ENCODE results near the gene ITGAD.

Gene ITGAD

DNA sequence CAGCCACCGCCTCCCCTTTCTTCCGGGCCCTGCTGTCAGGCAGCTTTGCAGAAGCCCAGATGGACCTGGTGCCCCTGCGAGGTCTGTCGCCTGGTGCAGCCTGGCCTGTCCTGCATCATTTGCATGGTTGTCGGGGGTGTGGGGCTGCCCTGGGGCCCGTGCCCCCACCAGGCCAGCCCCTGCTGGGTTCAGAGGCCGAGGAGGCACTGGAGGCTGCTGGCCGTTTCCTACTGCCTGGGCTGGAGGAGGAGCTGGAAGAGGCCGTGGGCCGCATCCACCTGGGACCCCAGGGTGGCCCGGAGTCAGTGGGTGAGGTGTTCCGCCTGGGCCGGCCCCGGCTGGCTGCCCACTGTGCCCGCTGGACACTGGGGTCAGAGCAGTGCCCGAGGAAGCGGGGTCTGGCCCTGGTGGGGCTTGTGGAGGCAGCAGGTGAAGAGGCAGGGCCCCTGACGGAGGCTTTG is 73.3 kb downstream of the ITGAD start:
- TF ChIP-seq, protein P1, sequence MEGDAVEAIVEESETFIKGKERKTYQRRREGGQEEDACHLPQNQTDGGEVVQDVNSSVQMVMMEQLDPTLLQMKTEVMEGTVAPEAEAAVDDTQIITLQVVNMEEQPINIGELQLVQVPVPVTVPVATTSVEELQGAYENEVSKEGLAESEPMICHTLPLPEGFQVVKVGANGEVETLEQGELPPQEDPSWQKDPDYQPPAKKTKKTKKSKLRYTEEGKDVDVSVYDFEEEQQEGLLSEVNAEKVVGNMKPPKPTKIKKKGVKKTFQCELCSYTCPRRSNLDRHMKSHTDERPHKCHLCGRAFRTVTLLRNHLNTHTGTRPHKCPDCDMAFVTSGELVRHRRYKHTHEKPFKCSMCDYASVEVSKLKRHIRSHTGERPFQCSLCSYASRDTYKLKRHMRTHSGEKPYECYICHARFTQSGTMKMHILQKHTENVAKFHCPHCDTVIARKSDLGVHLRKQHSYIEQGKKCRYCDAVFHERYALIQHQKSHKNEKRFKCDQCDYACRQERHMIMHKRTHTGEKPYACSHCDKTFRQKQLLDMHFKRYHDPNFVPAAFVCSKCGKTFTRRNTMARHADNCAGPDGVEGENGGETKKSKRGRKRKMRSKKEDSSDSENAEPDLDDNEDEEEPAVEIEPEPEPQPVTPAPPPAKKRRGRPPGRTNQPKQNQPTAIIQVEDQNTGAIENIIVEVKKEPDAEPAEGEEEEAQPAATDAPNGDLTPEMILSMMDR (IDR thresholded peaks at IDR 0.05; ENCODE audit: insufficient read depth, low read length, poor library complexity, severe bottlenecking), result no peak
- Histone ChIP-seq H3K27me3 (replicated peaks; ENCODE audit: control insufficient read depth, insufficient read depth, low read length) (no peaks in the 10 kb centered on the region), H3K36me3 (ENCODE audit: control insufficient read depth, insufficient read depth, low read length) (peaks cover 27% of the 10 kb centered on the region), H3K4me3 (replicated peaks; ENCODE audit: low read depth, low read length) (no peak overlapping the region)
- DNase-seq (ENCODE audit: extremely low read depth, insufficient read length), result no peak

GRCh38 chr16:31467151-31467773 is 74.1 kb downstream of the ITGAD start:
- TF ChIP-seq, protein P1 (IDR thresholded peaks at IDR 0.05; ENCODE audit: insufficient read depth, low read length, poor library complexity, severe bottlenecking), result no peak

GRCh38 chr16:31467858-31468257 is 74.7 kb downstream of the ITGAD start:
- Histone ChIP-seq H3K36me3 (ENCODE audit: control insufficient read depth, insufficient read depth, low read length) (peaks cover 25% of the 10 kb centered on the region), H3K4me3 (replicated peaks; ENCODE audit: low read depth, low read length) (no peak overlapping the region), H3K27me3 (replicated peaks; ENCODE audit: control insufficient read depth, insufficient read depth, low read length) (no peaks in the 10 kb centered on the region; the same call in 1 of the 2 replicates)
- DNase-seq (ENCODE audit: extremely low read depth, insufficient read length), result no peak
- TF ChIP-seq, protein P1 (IDR thresholded peaks at IDR 0.05; ENCODE audit: insufficient read depth, low read length, poor library complexity, severe bottlenecking), result no peak

More at GRCh38 chr16:31467151-31467773, 74.1 kb downstream of the ITGAD start:
- Histone ChIP-seq H3K36me3 (ENCODE audit: control insufficient read depth, insufficient read depth, low read length) (peaks cover 27% of the 10 kb centered on the region), H3K27me3 (replicated peaks; ENCODE audit: control insufficient read depth, insufficient read depth, low read length) (no peaks in the 10 kb centered on the region; the same call in 1 of the 2 replicates), H3K4me3 (replicated peaks; ENCODE audit: low read depth, low read length) (no peak overlapping the region)
- no peak for DNase-seq (ENCODE audit: extremely low read depth, insufficient read length)

- peaks cover 2% of the 10 kb centered on the region; the same call in 1 of the 2 replicates for H3K27me3 ChIP-seq (replicated peaks; ENCODE audit: control insufficient read depth, insufficient read depth, low read length)
- peaks cover 17% of the 10 kb centered on the region for H3K36me3 ChIP-seq (ENCODE audit: control insufficient read depth, insufficient read depth, low read length)
- TF ChIP-seq, protein P1 (IDR thresholded peaks at IDR 0.05; ENCODE audit: insufficient read depth, low read length, poor library complexity, severe bottlenecking), result no peak
- no peak overlapping the region for H3K4me3 ChIP-seq (replicated peaks; ENCODE audit: low read depth, low read length)
- no peak for DNase-seq (ENCODE audit: extremely low read depth, insufficient read length)
Observed at GRCh38 chr16:31470615-31471014, 77.5 kb downstream of the ITGAD start.

- no peak for DNase-seq (ENCODE audit: extremely low read depth, insufficient read length)
- Histone ChIP-seq H3K4me3 (replicated peaks; ENCODE audit: low read depth, low read length) (no peak overlapping the region), H3K27me3 (replicated peaks; ENCODE audit: control insufficient read depth, insufficient read depth, low read length) (peaks cover 2% of the 10 kb centered on the region; the same call in 1 of the 2 replicates), H3K36me3 (ENCODE audit: control insufficient read depth, insufficient read depth, low read length) (peaks cover 10% of the 10 kb centered on the region)
- TF ChIP-seq, protein P1 (IDR thresholded peaks at IDR 0.05; ENCODE audit: insufficient read depth, low read length, poor library complexity, severe bottlenecking), result no peak
Observed at GRCh38 chr16:31471241-31471874, 78.2 kb downstream of the ITGAD start.

Measured in GM06990 (cell line).